GM21723 (cell line): Measurements from ENCODE around the gene MLXIP.
"Not testable (repeated sequence)": the region's sequence is repeated elsewhere in the genome, so short reads cannot be mapped to it uniquely, and the experiment has no call there.

Experiments used
- ATAC-seq: cut with Tn5 transposase; IDR thresholded peaks from one replicate; pipeline ENCODE4 v1.9.1; 2021; ENCODE audit warnings: mild to moderate bottlenecking, moderate library complexity; ENCODE audit not compliant: unreplicated experiment

Gene MLXIP

DNA sequence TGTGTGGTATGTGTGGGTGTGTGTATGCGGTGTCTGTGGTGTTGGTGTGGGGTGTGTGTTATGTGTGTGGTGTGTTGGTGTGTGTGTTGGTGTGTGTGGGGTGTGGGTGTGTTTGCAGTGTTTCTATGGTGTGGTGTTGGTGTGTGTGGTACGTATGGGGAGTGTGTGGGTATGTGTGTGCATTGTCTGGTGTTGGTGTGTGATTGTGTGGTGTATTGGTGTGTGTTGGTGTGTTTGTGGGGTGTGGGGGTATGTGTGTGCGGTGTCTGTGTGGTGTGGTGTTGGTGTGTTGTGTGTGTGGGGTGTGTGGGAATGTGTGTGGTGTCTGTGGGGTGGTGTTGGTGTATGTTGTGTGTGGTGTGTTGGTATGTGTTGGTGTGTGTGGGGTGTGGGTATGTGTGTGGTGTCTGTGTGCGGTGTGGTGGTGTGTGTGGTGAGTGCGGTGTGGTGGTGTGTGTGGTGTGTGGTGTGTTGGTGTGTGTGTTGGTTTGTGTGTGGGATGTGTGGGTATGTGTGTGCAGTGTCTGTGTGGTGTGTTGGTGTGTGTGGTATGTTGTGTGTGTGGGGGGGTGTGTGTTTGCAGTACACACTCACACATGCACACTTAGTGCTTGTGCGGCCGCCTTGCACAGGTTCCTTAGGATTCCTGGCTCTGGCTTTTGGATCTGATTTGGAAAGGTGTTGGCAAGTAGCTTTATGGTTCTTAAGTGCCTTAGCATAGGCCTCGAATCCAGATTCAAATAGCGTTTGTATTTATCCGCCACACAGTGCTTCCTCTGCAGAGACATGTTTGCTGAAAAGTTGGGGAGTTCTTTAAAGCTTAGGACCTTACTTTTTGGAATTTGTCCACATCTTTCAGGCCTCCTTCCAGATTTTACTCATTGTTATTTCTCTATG is 16.4 kb downstream of the MLXIP start:
- ATAC-seq = no peak

DNA sequence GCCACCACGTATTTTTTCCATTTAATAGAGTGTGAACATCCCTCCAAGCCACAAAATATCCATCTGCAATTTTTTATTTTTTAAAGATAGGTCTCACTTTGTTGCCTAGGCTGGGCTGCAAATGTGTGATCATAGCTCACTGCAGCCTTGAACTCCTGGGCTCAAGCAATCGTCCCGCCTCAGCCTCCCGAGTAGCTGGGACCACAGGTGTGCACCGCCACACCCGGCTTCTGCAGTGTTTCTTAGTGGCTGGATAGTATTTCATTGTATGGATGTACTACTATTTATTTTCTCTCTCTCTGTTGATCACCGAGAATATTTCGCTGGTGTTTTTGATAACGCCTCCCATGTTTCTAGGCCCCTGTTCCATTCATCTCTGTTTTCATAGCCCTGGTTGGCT is 17.5 kb downstream of the MLXIP start:
- ATAC-seq = no peak

DNA sequence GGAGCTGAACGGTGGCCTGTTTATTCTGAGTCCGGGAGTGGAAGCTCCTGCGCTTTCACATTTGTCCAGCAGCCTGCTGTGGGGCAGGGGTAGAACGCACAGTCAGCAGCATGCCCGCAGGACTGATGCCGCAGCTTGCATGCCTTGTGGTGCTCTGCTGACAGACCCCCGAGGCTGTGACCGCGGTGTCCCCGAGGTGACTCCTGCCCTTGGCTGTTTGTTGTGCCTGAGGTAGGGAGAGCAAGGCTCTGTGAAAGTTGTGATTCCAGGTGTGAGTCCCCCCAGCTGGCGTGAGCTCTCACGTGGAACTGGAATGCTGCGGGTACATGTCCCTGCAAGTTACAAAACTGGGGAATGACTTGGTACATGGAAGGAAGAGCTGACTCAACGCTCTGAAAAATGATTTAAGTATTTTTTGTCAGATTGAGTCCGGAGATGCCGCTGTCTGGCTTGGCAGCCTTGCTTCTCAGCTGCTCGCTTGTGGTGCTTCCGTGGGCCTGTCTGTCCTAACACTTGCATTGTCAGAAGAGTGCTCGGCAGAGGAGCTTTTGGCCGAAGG is 18.1 kb downstream of the MLXIP start:
- no peak for ATAC-seq

DNA sequence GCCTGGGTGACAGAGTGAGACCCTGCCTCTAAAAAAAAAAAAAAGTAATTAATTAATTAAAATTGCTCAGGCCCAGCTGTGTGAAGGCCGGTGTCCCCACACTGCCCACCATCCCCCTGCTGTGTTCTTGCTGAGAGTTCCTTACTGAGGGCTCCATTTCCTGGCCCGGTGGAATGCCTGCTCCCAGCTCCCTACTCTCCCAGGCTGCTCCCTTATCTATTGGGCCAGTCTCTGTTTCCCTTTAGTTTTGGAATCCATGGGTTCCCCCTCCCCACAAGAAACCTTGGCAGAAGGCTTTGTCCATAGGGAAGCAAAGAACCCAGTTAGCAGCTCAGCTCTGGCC is 19.0 kb downstream of the MLXIP start:
- no peak for ATAC-seq

DNA sequence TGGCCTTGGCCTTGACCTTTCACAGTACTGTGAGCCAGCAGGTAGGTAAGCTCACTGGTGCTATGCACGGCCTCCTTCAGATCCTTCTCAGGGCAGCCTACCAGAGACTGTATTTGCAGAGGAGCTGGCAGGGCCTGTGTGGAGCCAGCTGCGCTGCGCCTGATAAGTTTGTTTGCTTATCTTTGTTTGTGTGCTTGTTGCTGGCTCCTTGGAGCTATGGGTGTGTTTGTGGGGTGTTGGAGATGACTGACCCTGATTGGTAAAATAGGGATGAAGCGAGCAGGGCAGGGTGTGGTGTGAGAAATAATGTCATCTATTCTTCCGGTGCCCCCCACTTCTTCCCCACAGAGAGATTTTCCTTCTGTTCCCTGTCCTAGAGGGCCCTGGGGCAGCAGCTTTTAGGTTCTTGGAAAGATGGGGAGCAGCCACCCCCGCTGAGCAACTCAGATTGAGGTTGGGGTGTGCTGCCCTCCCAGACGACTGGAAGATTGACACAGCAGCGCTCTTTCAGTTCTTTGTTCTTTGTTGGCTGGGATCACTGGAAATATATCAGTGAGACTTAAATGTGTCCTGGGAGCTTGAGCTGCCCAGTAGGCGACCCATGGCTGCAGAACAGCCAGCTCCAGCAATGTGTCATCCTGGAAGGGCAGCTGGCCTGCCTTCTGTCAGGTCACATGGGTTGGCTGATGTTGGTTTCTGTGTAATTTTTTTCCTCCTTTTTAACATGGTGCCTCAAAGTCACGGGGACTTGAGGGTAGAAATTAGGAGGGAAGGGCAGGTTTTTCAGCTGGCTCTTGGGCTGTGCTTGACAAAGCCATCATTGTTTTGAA is 19.6 kb downstream of the MLXIP start:
- ATAC-seq = no peak

DNA sequence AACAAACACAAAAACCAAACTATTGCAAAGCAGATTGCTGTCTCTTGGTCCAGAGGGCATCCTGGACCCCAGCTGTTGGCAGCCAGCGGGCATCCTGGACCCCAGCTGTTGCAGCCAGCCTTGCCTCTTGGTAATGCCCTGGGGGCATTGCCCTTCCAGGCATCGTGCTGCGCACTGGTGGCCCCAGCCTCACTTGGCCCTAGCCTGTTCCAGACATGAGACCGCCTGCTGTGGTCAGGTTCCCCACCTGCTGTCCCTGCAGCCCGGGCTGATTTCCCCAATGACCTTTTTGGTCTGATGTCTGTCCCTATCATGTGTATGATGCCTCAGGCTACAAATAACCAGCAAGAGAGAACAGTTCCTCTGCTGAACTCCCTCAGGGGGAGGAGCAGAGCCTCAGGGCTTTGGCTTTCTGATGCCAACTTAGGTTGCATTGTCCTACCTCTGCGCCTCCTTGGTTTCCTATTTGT is 20.8 kb downstream of the MLXIP start:
- ATAC-seq = no peak

DNA sequence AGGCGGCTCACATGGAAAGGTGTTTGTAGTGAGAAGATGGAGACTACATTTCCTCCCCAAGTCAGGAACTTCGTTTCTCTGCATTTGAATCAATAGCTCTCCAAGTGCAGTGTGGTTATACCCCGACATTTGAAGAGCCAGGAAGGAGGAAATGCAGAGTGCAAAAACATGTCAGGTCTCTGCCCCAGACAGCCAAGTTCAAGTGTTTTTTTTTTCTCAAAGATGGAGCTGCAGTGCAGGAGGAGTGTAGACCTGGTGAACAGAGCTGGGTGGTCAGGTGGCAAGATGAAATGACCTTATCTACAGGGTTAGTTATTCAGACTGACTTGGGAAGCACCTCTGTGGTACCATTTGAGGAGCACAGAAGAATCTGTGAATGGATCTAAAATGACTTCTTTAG is 21.3 kb downstream of the MLXIP start:
- ATAC-seq = no peak

DNA sequence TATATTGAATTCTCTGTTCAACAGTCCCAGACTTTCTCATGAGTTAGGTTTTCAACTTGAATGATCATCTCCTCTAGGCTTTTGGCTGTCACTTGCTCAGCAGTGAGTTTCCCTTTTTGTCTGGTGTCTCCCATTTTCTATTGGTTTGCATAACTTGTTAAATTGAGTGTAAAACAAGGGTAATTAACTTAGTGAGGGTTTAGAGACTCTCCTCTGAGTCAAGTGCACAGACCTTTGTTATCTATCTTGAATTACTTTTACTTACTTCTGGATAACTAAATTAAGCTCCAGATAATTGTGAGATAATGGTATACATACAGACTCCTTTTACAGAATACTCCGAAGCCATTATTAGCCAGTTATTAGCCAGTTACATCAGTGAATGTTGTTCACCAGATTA is 22.0 kb downstream of the MLXIP start:
- ATAC-seq = no peak

DNA sequence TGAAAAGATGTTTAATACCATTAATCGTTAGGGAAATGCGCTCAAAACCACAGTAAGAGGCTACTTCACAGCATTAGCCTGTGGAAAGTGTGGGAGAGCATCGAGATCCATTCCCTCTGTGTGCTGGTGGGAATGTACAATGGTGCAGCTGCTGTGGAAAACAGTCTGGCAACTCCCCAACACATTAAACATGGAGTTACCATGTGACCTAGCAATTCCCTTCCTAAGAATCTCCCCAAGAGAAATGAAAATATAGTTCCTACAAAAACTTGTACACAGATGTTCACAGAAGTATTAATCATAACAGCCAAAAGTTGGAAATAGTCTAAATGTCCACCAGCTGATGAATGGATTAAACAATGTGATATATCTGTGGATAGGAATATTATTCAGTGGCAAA is 23.8 kb downstream of the MLXIP start:
- no peak for ATAC-seq

DNA sequence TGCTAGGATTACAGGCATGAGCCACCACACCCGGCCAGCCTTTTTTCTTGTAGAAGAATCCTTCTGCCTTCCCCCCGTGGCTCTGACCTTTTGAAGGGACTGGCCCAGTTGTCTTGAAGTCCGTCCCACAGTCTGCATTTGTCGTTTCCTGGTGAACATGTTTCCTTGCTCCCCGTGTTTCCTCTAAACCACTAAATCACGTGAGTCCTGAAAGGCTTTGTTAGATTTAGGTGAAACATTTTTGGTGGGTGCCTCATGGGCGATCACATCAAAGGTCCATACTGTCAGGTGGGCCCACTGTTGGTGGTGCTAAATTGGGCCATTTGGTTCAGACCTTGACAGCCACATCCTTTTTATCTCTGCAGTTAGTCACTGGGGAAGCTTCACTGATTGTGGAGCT is 26.3 kb downstream of the MLXIP start:
- ATAC-seq = no peak

DNA sequence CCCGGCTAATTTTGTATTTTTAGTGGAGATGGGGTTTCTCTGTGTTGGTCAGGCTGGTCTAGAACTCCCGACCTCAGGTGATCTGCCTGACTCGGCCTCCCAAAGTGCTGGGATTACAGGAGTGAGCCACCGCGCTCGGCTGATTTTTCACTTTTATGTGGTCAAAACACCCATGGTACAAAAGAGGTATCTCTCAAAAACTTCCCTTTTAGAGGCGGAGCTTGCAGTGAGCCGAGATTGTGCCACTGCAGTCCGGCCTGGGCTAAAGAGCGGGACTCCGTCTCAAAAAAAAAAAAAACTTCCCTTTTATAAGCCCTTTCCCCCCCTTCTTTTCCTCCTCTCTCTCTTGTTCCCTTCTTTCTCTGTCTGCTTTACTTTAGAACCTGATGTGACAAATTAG is 26.9 kb downstream of the MLXIP start:
- not testable (repeated sequence) for ATAC-seq

DNA sequence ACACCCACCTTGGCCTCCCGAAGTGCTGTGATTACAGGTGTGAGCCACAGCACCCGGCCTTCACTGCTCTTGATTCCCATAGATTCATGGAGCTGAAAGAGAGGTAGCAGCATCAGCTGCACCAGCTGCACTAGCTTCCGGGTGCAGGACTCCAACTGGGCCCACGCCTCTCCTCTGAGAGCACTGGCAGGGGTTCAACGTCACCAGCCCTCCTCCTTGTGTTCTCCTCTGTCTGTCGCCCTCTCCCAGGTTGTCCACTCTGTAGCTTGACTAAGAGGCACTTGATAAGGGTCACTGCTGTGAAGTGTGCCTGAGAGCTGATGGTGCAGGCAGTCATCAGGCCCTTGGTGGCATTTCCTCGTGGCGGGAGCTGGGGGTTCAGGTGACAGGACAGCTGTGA is 28.3 kb downstream of the MLXIP start:
- ATAC-seq = no peak

DNA sequence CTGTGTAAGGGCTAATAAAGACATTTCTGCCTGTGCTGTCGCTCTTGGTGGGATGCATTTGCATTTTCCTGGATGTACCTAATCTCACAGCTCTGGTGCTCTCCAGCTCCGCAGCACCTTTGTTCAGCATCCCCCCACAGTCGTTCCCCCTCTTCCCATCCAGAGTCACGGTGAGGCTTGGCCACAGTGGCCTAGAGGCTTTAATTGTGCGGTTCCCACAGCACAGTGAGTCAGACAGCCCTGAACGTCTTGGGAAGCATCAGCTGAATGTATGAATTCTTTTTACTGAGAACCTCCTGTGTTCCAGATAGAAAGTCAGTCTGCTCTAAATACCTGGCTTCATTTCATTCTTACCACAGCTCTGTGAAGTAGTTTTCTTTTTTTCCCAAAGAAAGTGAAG is 28.7 kb downstream of the MLXIP start:
- ATAC-seq = no peak

DNA sequence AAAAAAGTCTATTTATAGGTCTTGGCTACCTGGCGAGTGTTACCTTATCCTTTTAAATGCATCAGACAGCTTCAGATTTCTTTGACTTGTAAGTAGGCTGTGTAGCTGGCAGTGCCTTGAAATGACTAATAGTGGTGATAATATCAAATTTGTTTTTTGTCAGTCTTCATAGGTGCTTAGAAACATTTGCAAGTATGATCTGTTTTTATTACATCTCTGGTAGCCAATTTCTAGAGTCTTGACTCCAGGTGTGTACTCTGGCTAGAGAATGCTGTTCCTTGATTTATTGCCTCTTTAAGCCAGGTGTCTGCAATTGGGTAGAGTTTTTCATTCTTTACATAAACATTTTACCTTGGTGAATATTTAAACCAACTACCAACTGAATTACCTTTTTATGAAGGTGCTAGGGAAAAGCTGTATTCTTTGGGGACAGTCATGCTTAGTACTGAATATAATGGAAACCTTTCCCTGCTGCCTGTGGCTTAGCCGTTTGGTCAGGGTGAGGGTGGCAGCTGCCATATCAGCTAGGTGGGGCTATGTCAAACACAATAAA is 32.6 kb downstream of the MLXIP start:
- ATAC-seq = no peak

DNA sequence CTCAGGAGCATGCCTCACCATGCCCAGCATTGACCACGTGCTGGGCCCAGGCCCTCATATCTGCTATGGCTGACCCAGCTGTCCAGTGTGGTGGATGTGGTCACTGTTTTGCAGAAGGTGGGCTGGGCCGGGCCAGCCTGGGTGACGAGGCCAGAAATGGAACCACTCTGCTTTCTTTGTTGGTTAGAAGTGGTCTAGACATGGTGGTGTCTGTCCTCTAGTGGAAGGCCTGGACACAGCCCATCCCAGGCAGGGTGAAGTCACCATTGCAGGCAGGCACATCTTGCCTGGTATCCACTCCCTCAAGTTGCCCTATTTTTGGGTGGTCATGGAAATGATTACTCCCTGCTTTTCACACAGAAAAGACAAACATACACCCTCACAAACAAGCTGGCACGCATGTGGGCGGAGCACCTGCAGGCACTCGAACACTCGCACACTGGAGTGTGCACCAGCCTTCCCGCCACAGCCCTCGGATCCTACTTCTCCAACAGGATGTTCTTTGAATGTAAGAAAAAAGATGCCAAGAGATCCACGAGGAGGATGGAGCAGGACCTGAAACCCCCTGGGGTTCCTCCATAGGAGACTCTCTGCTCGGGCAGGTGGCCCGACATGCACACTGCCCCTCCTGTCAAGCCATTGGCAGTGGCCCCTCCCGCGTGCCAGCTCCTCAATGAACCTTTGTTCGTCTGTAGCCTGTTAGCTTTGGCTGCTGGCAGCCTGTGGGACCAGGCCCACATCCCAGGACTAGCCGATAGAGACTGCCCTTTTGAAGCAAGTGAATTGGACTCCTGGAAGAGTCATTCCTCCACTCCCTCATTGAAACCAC is 38.4 kb downstream of the MLXIP start:
- ATAC-seq = no peak

DNA sequence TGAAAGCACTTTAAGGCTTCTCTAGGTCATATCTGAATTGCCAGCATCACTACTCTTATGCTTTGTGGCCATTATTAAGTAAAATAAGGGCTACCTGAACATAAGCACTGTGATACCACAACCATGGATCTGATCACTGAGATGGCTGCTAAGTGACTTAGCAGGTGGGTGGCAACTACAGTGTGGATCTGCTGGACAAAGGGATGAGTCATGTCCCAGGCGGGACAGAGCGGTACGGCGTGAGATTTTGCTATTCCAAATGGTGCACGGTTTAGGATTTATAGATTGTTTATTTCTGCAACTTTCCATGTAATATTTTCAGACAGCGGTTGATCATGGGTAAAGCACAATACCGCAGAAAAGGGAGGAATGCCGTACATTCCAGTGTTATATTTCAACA is 39.4 kb downstream of the MLXIP start:
- ATAC-seq = no peak

DNA sequence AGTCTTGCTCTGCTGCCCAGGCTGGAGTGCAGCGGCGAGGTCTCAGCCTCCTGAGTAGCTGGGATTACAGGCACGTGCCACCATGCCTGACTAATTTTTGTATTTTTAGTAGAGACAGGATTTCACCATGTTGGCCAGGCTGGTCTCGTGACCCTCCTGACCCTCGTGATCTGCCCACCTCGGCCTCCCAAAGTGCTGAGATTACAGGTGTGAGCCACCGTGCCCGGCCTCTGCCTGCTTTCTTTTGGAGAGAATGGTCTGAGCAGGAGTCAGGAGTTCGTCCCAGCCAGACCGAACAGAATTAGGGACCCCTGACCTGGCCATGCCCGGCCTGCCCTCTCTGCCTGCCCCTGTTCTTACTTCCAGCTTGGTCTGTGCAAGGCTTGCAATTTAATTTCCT is 42.8 kb downstream of the MLXIP start:
- not testable (repeated sequence) for ATAC-seq

DNA sequence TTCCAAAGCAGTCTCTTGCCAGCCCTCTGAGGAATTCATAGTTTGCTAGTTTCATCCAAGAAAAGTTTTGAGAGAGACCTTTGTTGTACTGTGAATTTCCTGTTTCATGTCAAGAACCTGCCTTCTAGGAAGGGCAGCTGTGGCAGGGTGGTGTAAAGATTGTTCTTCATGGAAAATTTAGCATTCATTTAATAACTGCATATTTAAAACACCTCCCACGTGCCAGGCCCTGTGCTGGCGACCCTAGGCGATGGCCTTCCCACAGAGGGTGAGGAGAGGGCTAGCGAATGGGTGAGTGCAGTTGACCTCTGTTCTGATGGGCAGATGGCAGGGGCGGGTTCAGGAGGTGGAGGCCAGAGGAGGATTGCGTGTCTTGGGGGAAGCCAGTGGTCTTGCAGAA is 43.2 kb downstream of the MLXIP start:
- no peak for ATAC-seq

DNA sequence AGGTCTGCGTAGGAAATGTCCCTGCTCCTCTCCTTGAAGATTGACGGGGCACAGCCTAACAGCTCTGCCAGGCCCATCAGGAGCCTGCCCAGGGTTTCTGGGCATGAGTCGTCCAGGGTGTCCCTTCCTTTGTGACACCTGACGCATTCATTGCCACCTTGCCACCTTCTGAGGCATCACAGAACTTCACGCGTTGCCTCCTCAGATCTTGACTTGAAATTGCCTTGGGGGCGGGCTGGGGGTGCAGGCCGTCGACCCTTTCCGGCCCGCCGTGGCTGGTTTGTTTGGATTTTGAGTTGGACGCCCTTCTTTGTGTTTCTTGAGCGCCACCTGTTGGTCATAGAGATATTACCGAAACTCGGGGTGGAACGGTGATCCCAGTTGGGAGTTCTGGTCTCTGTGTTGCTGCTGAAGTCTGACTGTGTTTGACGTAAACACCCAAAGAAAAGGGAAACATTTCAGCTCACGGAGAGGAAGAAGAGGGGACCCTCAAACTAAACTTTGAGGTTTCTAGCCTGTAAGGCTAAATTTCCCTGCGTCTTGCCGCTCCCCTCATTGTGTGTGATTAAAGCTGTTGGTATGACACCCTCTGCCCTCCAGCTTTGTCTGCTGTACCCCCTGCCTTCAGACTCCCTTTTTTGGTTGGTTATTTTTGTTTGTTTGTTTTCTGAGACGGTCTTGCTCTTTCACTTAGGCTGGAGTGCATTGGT is 44.6 kb downstream of the MLXIP start:
- ATAC-seq = no peak

DNA sequence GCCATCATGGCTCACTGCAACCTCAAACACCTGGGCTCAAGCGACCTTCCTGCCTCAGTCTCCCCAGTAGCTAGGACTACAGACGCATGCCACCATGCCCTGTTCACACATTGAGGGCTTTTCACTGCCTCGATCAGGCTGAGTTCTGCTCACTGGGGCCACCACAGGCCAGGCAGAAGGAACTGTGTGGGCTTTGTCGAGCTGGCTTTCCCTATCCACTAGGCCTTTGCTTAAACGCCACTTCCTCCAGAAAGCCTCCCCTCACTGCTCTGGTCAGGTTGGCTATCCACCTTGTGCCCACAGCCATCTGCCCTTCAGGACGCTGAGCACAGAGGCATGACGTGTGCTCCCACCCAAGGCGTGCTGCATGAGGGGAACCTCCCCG is 45.2 kb downstream of the MLXIP start:
- ATAC-seq = no peak
